ENCODE data around the gene TADA1. TPM values are rescaled to one million over a fixed set of nuclear protein-coding genes. Genes with fewer than 3 reads are reported as not detected.
A peak's percentile ranks its signal among the peaks of the same experiment; 100 is the strongest.

The TADA1 gene
- total RNA-seq (2014; rRNA removed; shearing (Covaris generic)), result 9.3 and 13.6 TPM in 2 replicates
- polyA plus RNA-seq (2015; cell fraction: cytosol; rRNA removed), result 10.2 and 11.0 TPM in 2 replicates
- 13.2 and 15.3 TPM in 2 replicates for polyA plus RNA-seq (2015; cell fraction: nucleus; rRNA removed)

- DNase-seq (ENCODE audit: low read depth), result peak; percentile 99
Observed at GRCh38 chr1:166875734-166876539, at the start of gene TADA1. Gene TADA1, minus strand, starts transcription at chr1:166876264. Its CDS starts 31 bp downstream, at chr1:166876233.

DNA sequence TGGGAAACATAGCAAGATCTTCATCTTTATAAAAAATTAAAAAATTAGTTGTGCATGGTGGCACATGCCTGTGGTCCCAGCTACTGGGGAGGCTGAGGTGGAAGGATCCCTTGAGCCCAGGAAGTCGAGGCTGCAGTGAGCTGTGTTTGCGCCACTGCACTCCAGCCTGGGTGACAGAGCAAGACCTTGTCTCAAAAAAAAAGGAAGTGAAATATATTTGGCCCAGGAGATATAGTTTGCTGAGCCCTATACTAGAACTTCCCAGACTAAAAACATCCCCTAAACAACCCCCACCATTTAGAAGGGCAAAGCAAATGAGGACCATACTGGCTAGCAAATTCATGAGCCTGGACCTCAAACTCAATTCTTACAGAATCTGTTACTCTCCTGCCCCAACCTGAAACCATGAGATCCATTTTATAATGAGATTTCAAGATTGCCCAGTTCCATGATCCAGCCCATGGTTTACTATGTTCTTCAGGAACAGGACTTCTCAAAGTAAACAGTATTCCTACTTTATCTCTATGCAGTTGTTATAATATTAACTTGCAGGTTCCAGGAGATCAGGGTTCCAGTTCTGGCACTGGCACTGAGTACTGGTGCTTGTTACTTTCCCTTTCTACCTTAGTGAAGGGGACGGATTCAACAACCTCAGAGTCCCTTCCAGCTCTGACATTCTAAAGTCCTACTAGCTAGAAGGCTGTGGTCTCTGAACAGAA, 48.9 kb upstream of the TADA1 start:
- no peak for DNase-seq (ENCODE audit: low read depth)

DNA sequence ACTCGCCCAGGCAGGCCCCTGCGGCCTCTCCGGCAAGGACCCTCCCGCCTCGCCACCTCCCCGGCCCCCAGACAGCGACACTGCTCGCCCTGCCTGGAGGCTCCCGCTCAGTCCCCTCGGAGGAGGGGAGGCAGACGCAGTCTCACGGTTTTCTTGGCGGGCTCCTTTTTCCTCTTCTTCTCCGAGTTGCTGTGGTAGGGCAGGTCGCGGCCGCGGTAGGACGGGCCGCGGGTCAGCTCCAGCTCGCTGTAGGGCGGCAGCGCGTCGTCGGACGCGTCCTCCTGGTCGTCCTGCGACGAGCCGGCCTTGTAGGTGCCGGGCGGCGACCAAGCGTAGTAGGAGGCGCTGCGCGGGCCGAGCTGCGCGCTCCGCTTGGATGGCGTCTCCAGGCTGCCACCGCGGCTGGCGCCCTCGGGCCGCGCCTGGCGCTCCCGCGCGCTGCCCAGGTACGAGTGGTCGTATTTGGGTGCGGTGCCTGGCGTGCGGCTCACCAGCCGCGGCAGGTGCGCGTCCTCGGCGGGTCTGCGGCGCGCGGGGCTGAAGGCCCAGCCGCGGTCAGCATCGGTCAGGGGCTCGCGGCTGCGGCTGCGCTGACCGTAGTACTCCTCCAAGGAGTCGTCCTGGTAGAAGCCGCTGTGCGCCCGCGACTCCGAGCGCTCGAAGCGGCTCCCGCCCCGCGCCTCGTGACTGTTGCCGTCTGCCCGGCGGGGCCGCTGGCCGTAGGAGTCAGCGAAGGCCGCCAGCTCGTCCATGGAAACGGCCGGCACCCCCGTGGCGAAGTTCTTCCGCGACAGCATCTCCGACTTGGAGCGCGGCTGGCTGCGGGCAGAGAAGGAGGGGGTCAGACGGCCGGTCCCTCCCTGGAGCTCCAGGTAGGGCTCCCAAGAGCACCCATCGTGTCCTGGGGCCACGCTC, 44.8 kb upstream of the TADA1 start:
- no peak for DNase-seq (ENCODE audit: low read depth)

GRCh38 chr1:166918956-166919316, 42.9 kb upstream of the TADA1 start:
- DNase-seq (ENCODE audit: low read depth), result no peak

DNA sequence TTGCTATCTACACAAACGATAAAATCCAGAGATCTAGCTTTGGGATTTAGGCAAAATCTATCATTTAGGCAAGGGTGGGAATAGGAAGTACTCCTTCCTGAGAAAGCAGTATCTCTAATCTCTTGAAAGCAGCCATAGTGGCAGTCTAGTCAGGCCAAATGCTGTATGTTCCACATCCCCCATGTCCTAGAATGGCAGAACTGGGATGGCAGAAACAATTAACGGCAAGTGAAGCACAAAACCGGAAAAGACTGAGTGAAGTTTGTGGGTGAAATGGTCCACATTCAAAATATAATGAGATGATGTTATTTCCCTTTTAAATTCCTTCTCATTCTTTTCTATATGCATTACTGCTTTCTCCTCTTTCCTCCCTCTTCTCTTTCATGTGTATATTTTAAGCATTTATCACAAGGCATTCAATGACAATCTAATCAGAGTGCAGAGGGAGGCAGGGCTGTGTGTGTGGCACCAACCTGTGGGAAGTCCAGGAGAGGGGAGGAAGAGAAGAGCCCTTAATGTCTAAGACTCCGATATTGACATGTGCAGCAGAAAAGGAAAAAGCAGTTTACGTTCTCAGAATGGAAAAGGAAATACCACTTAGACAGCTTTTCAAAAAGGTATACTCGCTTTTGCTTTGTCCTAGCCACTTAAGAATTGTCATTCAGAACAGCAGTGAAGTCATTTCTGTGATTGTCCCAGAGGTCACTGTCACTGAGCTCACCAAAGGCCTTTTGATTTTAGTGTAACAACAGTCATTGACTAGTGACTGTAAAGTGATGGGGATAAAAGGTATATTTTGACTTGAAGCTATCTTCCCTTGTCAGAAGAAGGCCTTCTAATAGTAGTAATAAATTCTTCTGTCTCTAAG, 42.3 kb upstream of the TADA1 start:
- DNase-seq (ENCODE audit: low read depth), result no peak

GRCh38 chr1:166915941-166916340, 39.9 kb upstream of the TADA1 start:
- DNase-seq (ENCODE audit: low read depth), result peak; percentile 89

DNA sequence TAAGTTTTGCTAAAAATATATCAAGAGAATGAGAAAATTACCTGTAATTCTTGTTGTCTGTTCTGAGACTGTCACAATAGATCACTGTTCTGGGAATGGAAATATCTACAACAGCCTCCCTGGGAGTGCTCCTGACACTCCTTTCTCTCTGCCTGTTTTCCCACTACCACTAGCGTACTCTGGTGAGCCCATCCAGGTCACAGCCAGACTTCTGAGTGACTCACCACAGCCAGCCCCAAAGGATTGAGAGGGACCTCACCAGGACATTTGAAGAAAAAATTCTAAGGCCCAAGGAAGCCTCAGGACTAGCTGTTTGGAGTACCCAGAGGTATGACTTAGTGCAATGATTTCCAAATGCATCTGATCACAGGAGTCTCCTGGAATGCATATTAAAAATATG, 39.0 kb upstream of the TADA1 start:
- peak; percentile 30 for DNase-seq (ENCODE audit: low read depth)

DNA sequence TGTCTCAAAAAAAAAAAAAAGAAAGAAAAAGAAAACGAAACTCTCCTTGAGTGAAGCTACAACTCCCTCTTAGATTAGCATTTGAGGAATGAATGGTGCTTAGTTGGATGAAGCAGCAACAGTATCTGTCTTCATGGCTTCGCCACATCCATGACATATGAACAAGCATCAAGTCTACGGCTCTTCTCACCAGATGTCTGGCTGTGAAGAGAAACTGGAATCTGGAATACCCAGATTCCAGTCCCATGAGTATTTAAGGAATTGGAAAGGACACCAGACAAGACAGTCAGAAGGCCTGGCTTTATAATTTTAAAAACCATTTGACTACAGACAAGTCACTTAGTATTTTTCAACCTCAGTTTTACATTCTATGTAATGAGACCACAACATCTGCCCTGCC, 38.0 kb upstream of the TADA1 start:
- no peak for DNase-seq (ENCODE audit: low read depth)

- DNase-seq (ENCODE audit: low read depth), result no peak
Observed at GRCh38 chr1:166911624-166912023, 35.6 kb upstream of the TADA1 start.

GRCh38 chr1:166910396-166910994, 34.4 kb upstream of the TADA1 start:
- peak; percentile 91 for DNase-seq (ENCODE audit: low read depth)

GRCh38 chr1:166908942-166909341, 32.9 kb upstream of the TADA1 start:
- peak; percentile 52 for DNase-seq (ENCODE audit: low read depth)

- DNase-seq (ENCODE audit: low read depth), result no peak
Observed at GRCh38 chr1:166907763-166908162, 31.7 kb upstream of the TADA1 start.

DNA sequence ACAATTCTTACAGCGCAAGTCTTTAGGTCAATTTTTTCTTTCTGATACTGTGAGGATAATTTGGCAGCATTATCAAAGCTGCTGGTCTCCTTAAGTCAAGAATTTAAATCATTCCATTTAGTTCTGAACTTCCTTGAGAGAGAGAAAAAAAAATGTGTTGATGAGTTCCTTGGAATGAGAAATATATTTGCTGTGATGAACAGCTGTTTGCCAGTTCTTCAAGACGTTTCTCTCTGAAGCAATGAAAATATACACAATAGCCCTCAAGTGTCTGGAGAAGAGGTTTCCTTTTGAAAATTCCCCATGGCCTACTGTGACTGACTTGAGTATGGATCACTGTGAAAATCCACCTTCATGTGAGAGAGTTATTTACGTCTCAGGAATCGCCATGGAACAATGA, 31.0 kb upstream of the TADA1 start:
- DNase-seq (ENCODE audit: low read depth), result no peak

DNA sequence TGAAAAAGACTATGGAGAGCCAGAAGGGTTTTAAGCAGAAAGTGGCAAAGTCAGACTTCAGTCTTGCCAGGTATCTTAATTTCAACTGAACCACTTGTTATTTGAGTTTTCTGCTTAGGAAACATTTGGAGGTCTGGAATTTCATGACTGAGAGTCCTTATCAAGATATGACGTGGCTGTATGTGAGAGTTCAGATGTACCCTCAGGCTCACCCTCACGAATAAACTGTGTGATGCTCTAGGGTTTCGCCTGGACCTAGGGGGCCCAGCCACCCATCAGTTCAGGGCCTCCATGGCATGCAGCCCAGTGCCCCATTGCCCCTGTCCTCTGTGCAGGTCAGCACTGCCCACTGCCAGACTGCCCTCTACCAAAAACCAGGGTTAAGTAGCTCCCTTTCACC, 30.6 kb upstream of the TADA1 start:
- no peak for DNase-seq (ENCODE audit: low read depth)

DNA sequence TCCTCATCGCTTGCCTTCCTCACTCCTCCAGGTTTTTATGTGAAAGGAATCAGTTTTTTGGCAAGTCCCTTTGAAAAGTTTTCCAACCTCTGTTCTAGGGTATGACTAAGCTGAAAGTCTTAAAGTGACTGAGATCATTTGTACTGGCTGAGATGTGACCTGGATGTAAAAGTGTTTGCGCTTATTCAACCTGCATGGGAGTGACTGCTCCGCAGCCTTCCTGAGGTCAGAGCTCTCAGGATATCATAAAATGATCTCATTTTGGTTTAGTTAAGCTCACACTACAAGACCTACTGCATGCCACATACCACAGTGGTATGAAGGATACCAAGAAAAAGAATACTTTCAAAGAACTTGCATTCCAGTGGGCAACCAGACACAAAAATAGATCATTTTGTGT, 29.8 kb upstream of the TADA1 start:
- peak; percentile 93 for DNase-seq (ENCODE audit: low read depth)

DNA sequence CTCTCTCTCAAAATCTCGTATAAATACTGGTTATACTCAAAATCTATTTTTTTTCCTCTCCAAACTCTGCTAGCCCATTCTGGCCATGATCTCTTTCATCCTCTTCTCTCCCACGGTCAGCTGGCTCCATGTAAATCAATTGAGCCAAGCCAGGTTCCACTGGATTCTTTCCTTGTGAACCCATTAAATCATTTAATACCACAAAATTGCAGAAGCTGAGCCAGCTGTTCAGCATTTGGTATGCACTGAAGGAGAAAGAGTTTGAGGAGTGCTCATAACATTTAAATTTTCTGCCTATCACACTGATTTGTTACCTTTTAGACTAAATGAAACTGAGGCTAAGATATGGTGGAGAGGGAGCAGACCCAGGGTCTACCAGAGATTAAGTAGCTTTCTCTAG, 29.1 kb upstream of the TADA1 start:
- no peak for DNase-seq (ENCODE audit: low read depth)

GRCh38 chr1:166903232-166903631, 27.2 kb upstream of the TADA1 start:
- DNase-seq (ENCODE audit: low read depth), result no peak

DNA sequence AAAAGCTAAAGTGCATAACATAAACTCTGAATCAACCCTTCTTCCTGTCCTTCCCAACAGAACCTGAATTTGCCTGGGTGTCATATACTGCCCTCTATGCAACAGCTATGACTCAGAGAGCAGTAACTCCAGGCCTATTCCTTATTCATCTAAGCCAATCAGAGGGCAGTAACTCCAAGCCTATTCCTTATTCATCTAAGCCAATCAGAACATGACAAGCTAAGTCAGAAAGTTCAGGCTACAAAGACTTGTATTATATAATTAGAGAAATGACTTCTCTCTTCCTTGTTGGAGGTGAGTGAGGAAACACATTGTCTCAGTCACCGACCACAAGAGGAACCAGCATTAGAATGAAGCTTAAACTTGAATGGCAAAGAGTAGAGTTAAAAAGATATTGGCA, 26.2 kb upstream of the TADA1 start:
- DNase-seq (ENCODE audit: low read depth), result peak; percentile 84

- no peak for DNase-seq (ENCODE audit: low read depth)
Observed at GRCh38 chr1:166900987-166901386, 24.9 kb upstream of the TADA1 start.

GRCh38 chr1:166899769-166900168, 23.7 kb upstream of the TADA1 start:
- no peak for DNase-seq (ENCODE audit: low read depth)
